ENCODE results near the gene TMEM145. TPM values are rescaled to one million over a fixed set of nuclear protein-coding genes. Genes with fewer than 3 reads are reported as not detected.

TMEM145 gene
- total RNA-seq, 4 donors from 2014 or later: 0.87 TPM; not detected in 3

DNA sequence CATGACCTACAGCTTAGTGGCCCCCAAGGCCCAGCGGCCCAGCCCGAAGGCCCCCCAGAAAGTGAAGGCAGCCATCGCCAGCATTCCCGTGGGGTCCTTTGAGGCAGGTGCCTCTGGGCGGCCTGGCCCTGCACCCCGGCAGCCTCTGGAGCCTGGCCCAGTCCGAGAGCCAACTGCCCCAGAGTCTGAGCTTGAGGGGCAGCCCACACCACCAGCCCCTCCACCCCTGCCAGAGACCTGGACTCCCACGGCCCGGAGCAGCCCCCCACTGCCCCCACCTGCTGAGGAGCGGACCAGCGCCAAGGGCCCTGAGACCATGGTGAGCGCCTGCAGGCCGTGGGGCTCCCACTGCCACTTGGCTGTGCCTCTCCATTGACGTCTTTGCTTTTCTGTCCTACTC, 20.1 kb upstream of the TMEM145 start:
- Histone ChIP-seq H3K9me3 (no peaks in the 10 kb centered on the region), H3K27me3 (no peaks in the 10 kb centered on the region), H3K36me3 (peaks cover 0 to 71% of the 10 kb centered on the region in 2 donors), H3K4me1 (no peaks in the 10 kb centered on the region), H3K4me3 (no peak overlapping the region), H3K27ac (no peak overlapping the region)
- intact Hi-C loops (cut with DNase I; ENCODE audit: low total_unique reads): no loop called here
- ATAC-seq (no peak), DNase-seq (no peak)
- in situ Hi-C loops (cut with MboI; ENCODE audit: low sequenced_read_pairs in 4 of 4): no loop called here
- TF ChIP-seq POLR2A (IDR thresholded peaks at IDR 0.05): no peak
- TF ChIP-seq, protein P1, sequence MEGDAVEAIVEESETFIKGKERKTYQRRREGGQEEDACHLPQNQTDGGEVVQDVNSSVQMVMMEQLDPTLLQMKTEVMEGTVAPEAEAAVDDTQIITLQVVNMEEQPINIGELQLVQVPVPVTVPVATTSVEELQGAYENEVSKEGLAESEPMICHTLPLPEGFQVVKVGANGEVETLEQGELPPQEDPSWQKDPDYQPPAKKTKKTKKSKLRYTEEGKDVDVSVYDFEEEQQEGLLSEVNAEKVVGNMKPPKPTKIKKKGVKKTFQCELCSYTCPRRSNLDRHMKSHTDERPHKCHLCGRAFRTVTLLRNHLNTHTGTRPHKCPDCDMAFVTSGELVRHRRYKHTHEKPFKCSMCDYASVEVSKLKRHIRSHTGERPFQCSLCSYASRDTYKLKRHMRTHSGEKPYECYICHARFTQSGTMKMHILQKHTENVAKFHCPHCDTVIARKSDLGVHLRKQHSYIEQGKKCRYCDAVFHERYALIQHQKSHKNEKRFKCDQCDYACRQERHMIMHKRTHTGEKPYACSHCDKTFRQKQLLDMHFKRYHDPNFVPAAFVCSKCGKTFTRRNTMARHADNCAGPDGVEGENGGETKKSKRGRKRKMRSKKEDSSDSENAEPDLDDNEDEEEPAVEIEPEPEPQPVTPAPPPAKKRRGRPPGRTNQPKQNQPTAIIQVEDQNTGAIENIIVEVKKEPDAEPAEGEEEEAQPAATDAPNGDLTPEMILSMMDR (IDR thresholded peaks at IDR 0.05 in 4 of 5, conservative IDR thresholded peaks at IDR 0.05 in 1 of 5): no peak

DNA sequence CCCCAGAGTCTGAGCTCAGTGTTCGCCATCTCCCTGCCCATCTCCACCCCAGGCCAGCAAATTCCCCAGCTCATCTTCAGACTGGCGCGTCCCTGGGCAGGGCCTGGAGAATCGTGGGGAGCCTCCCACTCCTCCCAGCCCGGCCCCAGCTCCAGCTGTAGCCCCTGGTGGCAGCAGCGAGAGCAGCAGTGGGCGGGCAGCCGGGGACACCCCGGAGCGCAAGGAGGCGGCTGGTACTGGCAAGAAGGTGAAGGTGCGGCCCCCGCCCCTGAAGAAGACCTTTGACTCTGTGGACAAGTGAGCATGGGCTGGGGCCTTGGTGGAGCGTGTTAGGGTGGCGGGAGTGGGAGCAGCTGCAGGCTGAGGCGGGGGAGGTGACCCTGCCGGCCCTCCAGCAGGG, 19.6 kb upstream of the TMEM145 start:
- Histone ChIP-seq H3K4me1 (no peaks in the 10 kb centered on the region), H3K27me3 (no peaks in the 10 kb centered on the region), H3K9me3 (no peaks in the 10 kb centered on the region), H3K4me3 (no peak overlapping the region), H3K27ac (no peak overlapping the region), H3K36me3 (peaks cover 0 to 66% of the 10 kb centered on the region in 2 donors)
- TF ChIP-seq POLR2A (IDR thresholded peaks at IDR 0.05): no peak
- TF ChIP-seq, protein P1 (IDR thresholded peaks at IDR 0.05 in 4 of 5, conservative IDR thresholded peaks at IDR 0.05 in 1 of 5): no peak
- no peak for ATAC-seq
- in situ Hi-C loops (cut with MboI; ENCODE audit: low sequenced_read_pairs in 4 of 4) (no loop called here), intact Hi-C loops (cut with DNase I; ENCODE audit: low total_unique reads) (no loop called here)
- DNase-seq: no peak

DNA sequence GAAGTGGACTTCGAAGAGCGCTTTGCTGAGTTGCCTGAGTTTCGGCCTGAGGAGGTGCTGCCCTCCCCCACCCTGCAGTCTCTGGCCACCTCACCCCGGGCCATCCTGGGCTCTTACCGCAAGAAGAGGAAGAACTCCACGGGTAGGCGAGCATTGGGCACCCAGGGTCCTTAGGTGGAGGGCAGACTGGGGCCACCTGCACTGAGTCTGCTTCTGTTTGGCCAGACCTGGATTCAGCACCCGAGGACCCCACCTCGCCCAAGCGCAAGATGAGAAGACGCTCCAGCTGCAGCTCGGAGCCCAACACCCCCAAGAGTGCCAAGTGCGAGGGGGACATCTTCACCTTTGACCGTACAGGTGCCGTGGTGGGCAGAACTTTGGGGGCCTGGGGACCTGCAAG, 19.2 kb upstream of the TMEM145 start:
- in situ Hi-C loops (cut with MboI; ENCODE audit: low sequenced_read_pairs in 4 of 4): no loop called here
- H3K4me3 ChIP-seq: no peak overlapping the region

GRCh38 chr19:42294471-42295137, 18.5 kb upstream of the TMEM145 start:
- Histone ChIP-seq H3K4me1 (no peaks in the 10 kb centered on the region), H3K27me3 (no peaks in the 10 kb centered on the region), H3K27ac (no peak overlapping the region), H3K4me3 (no peak overlapping the region), H3K9me3 (no peaks in the 10 kb centered on the region), H3K36me3 (peaks cover 0 to 55% of the 10 kb centered on the region in 2 donors)
- no peak for ATAC-seq
- TF ChIP-seq, protein P1 (IDR thresholded peaks at IDR 0.05 in 4 of 5, conservative IDR thresholded peaks at IDR 0.05 in 1 of 5): no peak
- TF ChIP-seq POLR2A (IDR thresholded peaks at IDR 0.05): no peak
- in situ Hi-C loops (cut with MboI; ENCODE audit: low sequenced_read_pairs in 4 of 4): no loop called here
- intact Hi-C loops (cut with DNase I; ENCODE audit: low total_unique reads): no loop called here
- no peak for DNase-seq

More for the DNA sequence above, 19.2 kb upstream of the TMEM145 start:
- Histone ChIP-seq H3K36me3 (peaks cover 0 to 61% of the 10 kb centered on the region in 2 donors), H3K9me3 (no peaks in the 10 kb centered on the region), H3K27ac (no peak overlapping the region), H3K27me3 (no peaks in the 10 kb centered on the region), H3K4me1 (no peaks in the 10 kb centered on the region)
- DNase-seq: no peak
- TF ChIP-seq, protein P1 (IDR thresholded peaks at IDR 0.05 in 4 of 5, conservative IDR thresholded peaks at IDR 0.05 in 1 of 5): no peak
- TF ChIP-seq POLR2A (IDR thresholded peaks at IDR 0.05): no peak
- intact Hi-C loops (cut with DNase I; ENCODE audit: low total_unique reads): no loop called here
- ATAC-seq: no peak

DNA sequence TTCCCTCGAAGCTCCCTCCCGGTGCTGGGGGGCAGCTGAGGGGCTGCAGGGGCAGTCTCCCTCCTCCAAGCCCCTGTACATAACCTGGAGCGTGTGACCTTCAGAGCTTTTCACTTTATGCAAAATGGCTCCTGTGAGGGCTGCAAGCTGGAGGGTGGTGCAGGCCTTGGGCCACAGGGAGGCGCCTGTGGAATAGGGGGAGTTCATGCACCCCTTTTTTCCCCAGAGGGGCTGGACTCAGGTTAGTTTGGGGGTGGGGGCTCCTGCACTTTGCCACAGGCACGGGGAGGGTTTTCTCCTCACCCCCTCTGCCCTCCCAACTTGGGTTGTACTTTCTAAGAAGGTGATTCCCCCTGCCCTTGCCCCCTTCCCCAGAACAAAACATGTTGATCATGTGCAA, 17.8 kb upstream of the TMEM145 start:
- H3K36me3 ChIP-seq: peaks cover 0 to 47% of the 10 kb centered on the region in 2 donors
- no peak for DNase-seq
- in situ Hi-C loops (cut with MboI; ENCODE audit: low sequenced_read_pairs in 4 of 4): no loop called here

More for the DNA sequence above, 17.8 kb upstream of the TMEM145 start:
- Histone ChIP-seq H3K27me3 (no peaks in the 10 kb centered on the region), H3K9me3 (no peaks in the 10 kb centered on the region), H3K4me3 (no peak overlapping the region), H3K27ac (no peak overlapping the region), H3K4me1 (no peaks in the 10 kb centered on the region)
- TF ChIP-seq, protein P1 (IDR thresholded peaks at IDR 0.05 in 4 of 5, conservative IDR thresholded peaks at IDR 0.05 in 1 of 5): no peak
- TF ChIP-seq POLR2A (IDR thresholded peaks at IDR 0.05): no peak
- no peak for ATAC-seq
- intact Hi-C loops (cut with DNase I; ENCODE audit: low total_unique reads): no loop called here
